Activated CD4-positive, alpha-beta T cell treated with anti-CD3 and anti-CD28 coated beads, Interleukin-2, amount 10 ng/mL, durations not matched to agents 7 days and 5 days (primary cell): ENCODE results near the gene CD52. TPM values are rescaled to one million over a fixed set of nuclear protein-coding genes. Genes with fewer than 3 reads are reported as not detected.

Experiments used
- CTCF ChIA-PET: fragments of 350-600 bp; sonication (Branson Sonifier 250); formaldehyde crosslinking; loops from one replicate; lab custom pipeline; 2021; ENCODE audit warnings: antibody characterized with exemption; lab: Charles Lee
- POLR2A ChIA-PET: fragments of 350-600 bp; sonication (Branson Sonifier 250); formaldehyde crosslinking; loops from one replicate; lab custom pipeline; 2021; ENCODE audit warnings: antibody characterized with exemption; lab: Charles Lee
- DNase-seq: peaks from one replicate; pipeline ENCODE4 v3.0.0-alpha.2; 2020
- H3K27ac Mint-ChIP-seq: one replicate; pipeline ENCODE4 v1.8.0; 2021; ENCODE audit warnings: mild to moderate bottlenecking, moderate library complexity, mixed read lengths
- H3K27me3 Mint-ChIP-seq: one replicate; pipeline ENCODE4 v1.8.0; 2021; ENCODE audit warnings: mixed read lengths
- H3K36me3 Mint-ChIP-seq: one replicate; pipeline ENCODE4 v1.8.0; 2021; ENCODE audit warnings: low read depth, mixed read lengths
- H3K4me1 Mint-ChIP-seq: one replicate; pipeline ENCODE4 v1.8.0; 2021; ENCODE audit warnings: mixed read lengths
- H3K4me3 Mint-ChIP-seq: one replicate; pipeline ENCODE4 v1.8.0; 2021; ENCODE audit warnings: mild to moderate bottlenecking, moderate library complexity, mixed read lengths
- H3K9me3 Mint-ChIP-seq: one replicate; pipeline ENCODE4 v1.8.0; 2021; ENCODE audit warnings: mixed read lengths
- total RNA-seq, 2 experiments: library from RNA; stranded (reverse); gene quantifications; one replicate each; pipeline ENCODE4 v1.2.3, GENCODE V29; 2021

Gene CD52
- total RNA-seq, 2 experiments from 2014 or later: 1,663 to 1,924 TPM

DNA sequence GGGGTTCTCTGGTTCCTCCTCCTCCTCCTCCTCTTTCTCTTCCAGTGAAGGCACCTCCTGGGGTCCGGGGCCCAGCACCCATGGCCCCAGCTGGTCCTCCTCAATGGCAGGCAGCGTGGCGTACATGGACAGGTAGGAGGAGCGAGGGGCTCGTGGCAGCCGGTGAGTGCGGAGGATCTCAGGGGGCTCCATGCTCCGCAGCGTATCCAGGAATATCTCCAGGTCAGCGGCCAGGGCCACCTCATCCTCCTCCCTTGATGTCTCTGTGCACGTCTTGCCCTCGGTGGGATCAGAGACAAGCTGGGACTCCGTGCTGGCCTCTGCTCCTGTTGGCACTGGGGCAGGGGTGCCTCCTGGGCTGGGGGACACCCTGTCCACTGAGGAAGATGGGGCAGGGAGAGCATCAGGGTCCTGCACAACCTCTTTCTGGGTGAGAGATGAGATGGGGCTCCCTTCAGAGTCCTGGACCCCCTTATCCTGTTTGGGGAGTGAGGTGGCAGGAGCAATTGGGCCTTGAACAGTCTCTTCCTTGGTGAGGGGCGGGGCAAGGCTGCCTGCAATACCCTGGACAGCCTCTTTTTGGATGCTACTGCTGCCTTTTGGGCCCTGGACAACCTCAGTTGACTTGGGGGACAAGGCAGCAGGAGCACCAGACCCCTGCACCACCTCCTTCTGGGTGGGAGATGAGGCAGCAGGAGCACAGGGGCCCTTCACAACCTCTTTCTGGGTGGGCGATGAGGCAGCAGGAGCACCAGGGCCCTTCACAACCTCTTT, 26.6 kb downstream of the CD52 start:
- peaks cover 7% of the 10 kb centered on the region for H3K27me3 Mint-ChIP-seq
- no peaks in the 10 kb centered on the region for H3K9me3 Mint-ChIP-seq
- no peaks in the 10 kb centered on the region for H3K36me3 Mint-ChIP-seq
- no peak overlapping the region for H3K27ac Mint-ChIP-seq
- H3K4me1 Mint-ChIP-seq: no peaks in the 10 kb centered on the region
- DNase-seq: no peak
- CTCF ChIA-PET: interaction anchor here (1.4 kb wide), 1 partner anchor 26 kb away, joined by 3 read pairs; no protein-coding TSS in a partner anchor
- POLR2A ChIA-PET: no interaction called here
- no peak overlapping the region for H3K4me3 Mint-ChIP-seq

DNA sequence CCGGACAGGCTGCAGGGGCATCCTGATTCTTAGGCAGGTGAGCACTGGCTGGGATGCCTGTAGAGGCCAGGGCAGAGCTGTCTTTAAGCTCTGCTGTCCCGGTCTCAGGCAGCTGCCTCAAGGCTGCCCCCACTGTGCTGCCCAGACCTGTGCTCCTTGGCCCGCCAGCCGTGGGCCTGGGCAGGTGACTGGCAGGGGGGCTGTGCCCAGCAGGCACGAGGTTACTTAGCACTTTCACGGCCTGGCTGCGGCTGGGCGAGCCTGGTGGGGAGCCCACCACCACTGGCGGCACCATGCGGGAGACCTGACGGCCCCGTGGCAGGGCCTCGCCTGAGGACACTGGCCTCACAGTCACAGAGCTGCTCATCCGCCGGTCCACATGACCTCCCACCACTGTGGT, 28.0 kb downstream of the CD52 start:
- Mint-ChIP-seq H3K27me3 (peaks cover 4% of the 10 kb centered on the region), H3K4me1 (no peaks in the 10 kb centered on the region), H3K36me3 (no peaks in the 10 kb centered on the region), H3K27ac (no peak overlapping the region), H3K4me3 (no peak overlapping the region), H3K9me3 (no peaks in the 10 kb centered on the region)
- no peak for DNase-seq
- CTCF ChIA-PET: interaction anchor here (1.3 to 3.9 kb wide), 4 partner anchors 9 to 71 kb away, joined by 5 to 14 read pairs (median 6); no protein-coding TSS in a partner anchor
- POLR2A ChIA-PET: no interaction called here

DNA sequence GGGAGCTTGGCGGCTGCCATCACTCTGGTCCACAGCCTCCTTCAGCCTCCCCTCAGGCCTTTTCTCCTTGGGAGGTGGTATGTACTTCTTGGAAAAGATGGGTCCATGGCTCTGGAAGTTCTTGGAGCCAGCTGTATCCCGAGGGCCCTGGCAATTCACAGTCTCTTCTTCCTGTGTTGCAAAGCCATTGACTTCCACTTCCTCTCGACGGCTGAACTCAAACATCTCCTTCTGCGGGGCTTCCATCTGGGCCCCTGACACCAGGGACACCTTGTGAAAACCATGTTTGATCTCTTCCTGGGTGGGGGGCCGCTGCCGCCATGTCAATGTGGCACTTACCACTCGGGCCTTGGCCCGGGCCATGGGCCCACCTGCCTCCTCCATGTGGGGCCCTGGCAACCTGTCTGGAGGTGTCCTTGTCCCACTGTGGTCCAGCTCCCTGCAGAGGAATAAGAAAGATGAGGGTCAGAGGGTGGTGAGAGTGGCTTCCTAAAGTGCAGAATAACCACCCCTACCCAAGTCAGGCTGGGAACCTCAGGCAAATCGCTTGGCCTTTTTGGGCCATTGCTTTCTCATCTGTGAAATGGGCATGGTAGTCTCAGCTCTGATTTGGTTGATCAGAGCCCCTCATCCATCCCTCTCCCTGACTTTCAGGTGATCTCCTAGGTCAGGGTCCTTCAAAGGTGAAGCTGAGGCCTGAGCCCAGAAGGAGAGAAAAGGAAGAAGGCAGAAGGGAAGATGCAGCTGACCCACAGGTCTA, 28.7 kb downstream of the CD52 start:
- CTCF ChIA-PET: interaction anchor here (0.6 to 3.9 kb wide), 8 partner anchors 8 to 112 kb away, joined by 3 to 14 read pairs (median 6); no protein-coding TSS in a partner anchor
- POLR2A ChIA-PET: interaction anchor here (0.6 kb wide), 1 partner anchor 32 kb away, joined by 4 read pairs; no protein-coding TSS in a partner anchor
- no peak overlapping the region for H3K27ac Mint-ChIP-seq
- H3K36me3 Mint-ChIP-seq: no peaks in the 10 kb centered on the region
- no peaks in the 10 kb centered on the region for H3K9me3 Mint-ChIP-seq
- no peak for DNase-seq
- peaks cover 4% of the 10 kb centered on the region for H3K27me3 Mint-ChIP-seq
- no peak overlapping the region for H3K4me3 Mint-ChIP-seq
- no peaks in the 10 kb centered on the region for H3K4me1 Mint-ChIP-seq

- ChIA-PET CTCF (interaction anchor here (1.5 to 3.9 kb wide), 5 partner anchors 10 to 47 kb away, joined by 5 to 14 read pairs (median 7); no protein-coding TSS in a partner anchor), POLR2A (no interaction called here)
- no peaks in the 10 kb centered on the region for H3K4me1 Mint-ChIP-seq
- H3K27me3 Mint-ChIP-seq: no peaks in the 10 kb centered on the region
- H3K9me3 Mint-ChIP-seq: no peaks in the 10 kb centered on the region
- no peak for DNase-seq
- H3K36me3 Mint-ChIP-seq: no peaks in the 10 kb centered on the region
- H3K4me3 Mint-ChIP-seq: no peak overlapping the region
- no peak overlapping the region for H3K27ac Mint-ChIP-seq
Observed at GRCh38 chr1:26349188-26349876, 31.6 kb downstream of the CD52 start.

GRCh38 chr1:26349877-26350244, 32.1 kb downstream of the CD52 start:
- no peaks in the 10 kb centered on the region for H3K4me1 Mint-ChIP-seq
- no peaks in the 10 kb centered on the region for H3K9me3 Mint-ChIP-seq
- no peak overlapping the region for H3K27ac Mint-ChIP-seq
- ChIA-PET POLR2A (no interaction called here), CTCF (interaction anchor here (1.5 to 2.8 kb wide), 4 partner anchors 9 to 46 kb away, joined by 5 to 11 read pairs (median 6); no protein-coding TSS in a partner anchor)
- H3K4me3 Mint-ChIP-seq: no peak overlapping the region
- no peak for DNase-seq
- no peaks in the 10 kb centered on the region for H3K36me3 Mint-ChIP-seq
- no peaks in the 10 kb centered on the region for H3K27me3 Mint-ChIP-seq

DNA sequence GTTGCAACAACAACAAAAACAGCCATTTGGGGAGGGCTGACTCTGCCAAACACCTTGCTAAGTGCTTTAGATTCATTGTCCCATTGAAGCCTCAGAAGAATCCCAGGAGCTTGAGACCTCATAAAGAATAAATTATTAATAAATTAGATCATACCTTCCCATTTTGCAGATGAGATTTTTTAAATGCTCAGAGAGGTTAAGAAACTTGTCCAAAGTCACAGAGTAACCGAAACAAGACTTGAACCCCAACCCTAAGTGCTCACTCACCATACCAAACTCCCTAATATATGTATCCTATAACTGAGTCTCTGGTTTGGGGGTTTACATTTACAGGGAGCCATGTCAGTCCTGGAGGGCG, 32.6 kb downstream of the CD52 start:
- ChIA-PET POLR2A (no interaction called here), CTCF (interaction anchor here (0.8 to 2.8 kb wide), 6 partner anchors 9 to 67 kb away, joined by 3 to 11 read pairs (median 5); no protein-coding TSS in a partner anchor)
- H3K4me1 Mint-ChIP-seq: no peaks in the 10 kb centered on the region
- no peak for DNase-seq
- H3K27ac Mint-ChIP-seq: no peak overlapping the region
- H3K9me3 Mint-ChIP-seq: no peaks in the 10 kb centered on the region
- no peaks in the 10 kb centered on the region for H3K36me3 Mint-ChIP-seq
- H3K27me3 Mint-ChIP-seq: no peaks in the 10 kb centered on the region
- no peak overlapping the region for H3K4me3 Mint-ChIP-seq

DNA sequence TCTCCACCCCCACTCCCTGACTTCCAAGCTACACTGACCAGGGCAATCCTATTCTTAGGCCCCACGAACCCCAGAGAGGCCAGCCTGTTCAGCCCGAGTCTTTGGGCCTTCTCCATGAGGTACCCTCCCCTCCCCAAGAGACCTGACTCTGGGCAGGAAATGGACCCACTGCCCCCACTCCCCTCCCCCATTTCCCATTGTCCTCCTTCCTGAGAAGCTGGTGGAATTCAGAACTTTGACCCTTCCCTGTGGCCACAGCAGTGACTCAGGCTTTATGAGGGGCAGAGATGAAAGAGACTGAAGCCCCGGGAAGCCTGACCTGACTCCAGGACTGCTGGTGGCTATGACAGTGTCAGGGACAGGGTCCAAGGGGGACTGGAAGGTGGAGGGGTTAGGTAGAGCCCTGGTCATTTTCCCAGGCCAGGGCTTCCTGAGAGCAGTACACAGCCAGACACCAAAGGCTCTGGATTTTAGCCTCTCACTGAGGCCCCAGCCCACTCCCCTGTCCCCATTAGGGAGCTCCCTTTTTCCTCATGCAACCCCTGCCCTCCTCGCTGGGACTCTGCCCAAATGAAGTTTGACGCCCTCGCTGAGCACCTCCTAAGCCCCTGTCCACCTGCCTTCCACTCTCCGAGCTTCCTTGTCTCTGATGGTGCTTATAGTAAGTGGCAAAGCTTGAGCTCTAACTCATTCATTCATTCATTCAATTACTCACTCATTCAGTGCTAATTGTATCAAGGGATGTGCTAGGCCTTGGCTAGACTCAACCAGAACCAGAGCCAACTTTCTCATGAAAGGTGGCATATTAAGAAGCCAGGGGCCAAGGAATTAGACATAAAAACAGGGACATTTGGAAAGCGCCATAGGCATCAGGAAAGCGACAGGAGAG, 33.2 kb downstream of the CD52 start:
- Mint-ChIP-seq H3K27ac (no peak overlapping the region), H3K36me3 (no peaks in the 10 kb centered on the region), H3K9me3 (no peaks in the 10 kb centered on the region), H3K27me3 (no peaks in the 10 kb centered on the region), H3K4me3 (no peak overlapping the region), H3K4me1 (peaks cover 5% of the 10 kb centered on the region)
- no peak for DNase-seq
- CTCF ChIA-PET: interaction anchor here (0.8 to 2.8 kb wide), 5 partner anchors 13 to 66 kb away, joined by 3 to 11 read pairs (median 4); no protein-coding TSS in a partner anchor
- POLR2A ChIA-PET: no interaction called here

- H3K27ac Mint-ChIP-seq: no peak overlapping the region
- no peak overlapping the region for H3K4me3 Mint-ChIP-seq
- ChIA-PET POLR2A (no interaction called here), CTCF (interaction anchor here (1.1 to 3.4 kb wide), 4 partner anchors 12 to 67 kb away, joined by 3 to 15 read pairs (median 8); no protein-coding TSS in a partner anchor)
- DNase-seq: no peak
- H3K36me3 Mint-ChIP-seq: no peaks in the 10 kb centered on the region
- H3K4me1 Mint-ChIP-seq: peaks cover 5% of the 10 kb centered on the region
- H3K9me3 Mint-ChIP-seq: no peaks in the 10 kb centered on the region
- no peaks in the 10 kb centered on the region for H3K27me3 Mint-ChIP-seq
Observed at GRCh38 chr1:26351590-26352337, 34.0 kb downstream of the CD52 start.

GRCh38 chr1:26352338-26352679, 34.6 kb downstream of the CD52 start:
- Mint-ChIP-seq H3K27ac (no peak overlapping the region), H3K4me3 (no peak overlapping the region), H3K36me3 (no peaks in the 10 kb centered on the region), H3K9me3 (no peaks in the 10 kb centered on the region), H3K4me1 (peaks cover 7% of the 10 kb centered on the region), H3K27me3 (no peaks in the 10 kb centered on the region)
- POLR2A ChIA-PET: no interaction called here
- CTCF ChIA-PET: interaction anchor here (1.1 to 3.4 kb wide), 4 partner anchors 12 to 42 kb away, joined by 4 to 15 read pairs (median 8); no protein-coding TSS in a partner anchor
- no peak for DNase-seq

DNA sequence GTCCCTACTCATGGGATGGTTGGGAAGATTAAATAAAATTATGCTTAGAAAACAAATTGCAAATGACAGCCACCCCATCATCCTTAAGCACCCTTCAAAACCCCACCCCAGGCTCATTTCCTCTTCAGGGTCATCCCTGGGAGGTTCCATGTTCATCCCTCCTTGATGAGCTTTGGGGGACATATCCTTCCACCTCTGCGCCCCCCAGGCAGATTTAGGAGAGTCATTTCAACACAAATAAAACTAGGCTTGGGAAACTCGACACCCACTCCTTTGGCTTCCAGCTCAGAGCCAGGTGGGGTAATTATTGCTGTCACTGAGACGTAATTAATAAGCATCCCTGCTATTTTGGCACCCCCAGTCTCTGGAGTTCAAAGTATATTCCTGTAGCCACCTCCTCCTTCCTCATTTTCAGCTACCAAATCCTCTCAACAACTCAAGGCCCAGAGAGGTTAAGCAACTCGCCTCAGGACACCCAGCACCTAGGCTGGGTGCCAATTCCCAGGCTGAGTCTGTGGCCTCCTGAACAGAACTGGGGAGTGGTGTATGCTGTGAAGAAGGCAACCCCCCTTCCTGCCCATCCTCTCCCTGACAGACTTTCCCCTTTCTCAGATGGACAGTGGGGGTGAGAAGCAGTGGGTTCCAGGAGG, 35.6 kb downstream of the CD52 start:
- ChIA-PET CTCF (interaction anchor here (0.5 to 3.4 kb wide), 5 partner anchors 9 to 323 kb away, joined by 3 to 15 read pairs (median 3); no protein-coding TSS in a partner anchor), POLR2A (no interaction called here)
- Mint-ChIP-seq H3K27me3 (no peaks in the 10 kb centered on the region), H3K9me3 (no peaks in the 10 kb centered on the region), H3K4me3 (no peak overlapping the region), H3K27ac (no peak overlapping the region), H3K4me1 (peaks cover 12% of the 10 kb centered on the region), H3K36me3 (no peaks in the 10 kb centered on the region)
- no peak for DNase-seq
